DMS53 (cell line): Measurements from ENCODE around the gene CDC42BPG.

Source experiments
- DNase-seq: peaks from one replicate; lab custom pipeline; 2025; lab: John Stamatoyannopoulos, UW

CDC42BPG gene

GRCh38 chr11:64789331-64790204, 54.9 kb downstream of the CDC42BPG start:
- DNase-seq, result no peak

- no peak for DNase-seq
Observed at GRCh38 chr11:64788321-64789215, 55.9 kb downstream of the CDC42BPG start.

GRCh38 chr11:64787526-64788320, 56.7 kb downstream of the CDC42BPG start:
- DNase-seq, result peak; percentile 77

- DNase-seq, result no peak
Observed at GRCh38 chr11:64786308-64786707, 58.1 kb downstream of the CDC42BPG start.

- DNase-seq, result peak; percentile 51
Observed at GRCh38 chr11:64784813-64785581, 59.5 kb downstream of the CDC42BPG start.

- DNase-seq, result peak; percentile 100
Observed at GRCh38 chr11:64778473-64779298, 65.8 kb downstream of the CDC42BPG start, which contains the start of gene SF1. Gene SF1, minus strand, starts transcription at chr11:64778542. Its CDS starts 150 bp downstream, at chr11:64778392.

- no peak for DNase-seq
Observed at GRCh38 chr11:64778223-64778472, 66.3 kb downstream of the CDC42BPG start.

- peak; percentile 94 for DNase-seq
Observed at GRCh38 chr11:64777449-64778222, 66.8 kb downstream of the CDC42BPG start.

GRCh38 chr11:64776875-64777274, 67.6 kb downstream of the CDC42BPG start:
- no peak for DNase-seq

- no peak for DNase-seq
Observed at GRCh38 chr11:64776425-64776824, 68.0 kb downstream of the CDC42BPG start.

GRCh38 chr11:64774144-64774543, 70.3 kb downstream of the CDC42BPG start:
- no peak for DNase-seq
